ENCODE measurements around the gene AK2.

DNA sequence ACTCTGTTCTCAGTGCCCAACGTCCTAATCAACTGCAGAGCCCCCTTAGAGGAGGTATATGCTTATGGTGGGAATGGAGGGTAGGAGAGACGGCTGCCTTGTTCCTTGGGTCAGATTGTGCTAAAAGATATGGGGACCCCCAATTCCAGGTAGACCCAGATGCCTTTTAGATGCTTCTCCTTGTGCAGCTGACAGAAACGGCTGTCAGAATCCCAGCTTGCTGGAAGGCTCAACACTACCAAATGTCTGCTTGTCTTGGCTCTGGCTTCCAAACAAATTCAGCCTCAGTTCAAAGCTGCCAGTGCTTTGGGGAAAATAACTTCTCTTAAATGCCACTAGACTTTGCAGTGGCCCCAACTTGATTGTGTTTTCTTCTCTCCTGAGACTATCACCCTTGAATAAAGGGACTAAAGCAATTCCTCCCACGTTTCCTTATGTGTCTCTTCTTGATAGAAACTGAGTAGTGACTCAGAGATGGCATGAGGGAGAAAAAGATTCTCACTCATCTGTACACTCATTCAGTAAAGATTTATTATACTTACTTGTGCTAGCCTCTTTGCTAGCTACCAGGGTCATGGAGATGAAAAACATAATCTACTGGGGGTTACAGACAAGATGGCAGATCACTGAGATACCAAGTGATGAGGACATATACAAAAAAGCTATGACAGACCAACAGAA is 68.7 kb downstream of the AK2 start:
- TF ChIP-seq CTCF (IDR thresholded peaks at IDR 0.05; ENCODE audit: insufficient read depth, low read length): no peak
- no peak for TF ChIP-seq POLR2AphosphoS5 (IDR thresholded peaks at IDR 0.05; ENCODE audit: low read depth)

Measured in HL-60 (cell line).